ENCODE results near the gene RBM19.

GRCh38 chr12:113874999-113875561 is 91.0 kb downstream of the RBM19 start:
- no peak for TF ChIP-seq CTCF (IDR thresholded peaks at IDR 0.05; ENCODE audit: low read length)
- no peak for TF ChIP-seq EZH2 (IDR thresholded peaks at IDR 0.05; ENCODE audit: borderline replicate concordance, low read length)
